HEK293T (cell line): ENCODE data around the gene POP4.

Experiments
- ELF4 ChIP-seq: fragments of 450-650 bp; IDR thresholded peaks from 2 replicates; pipeline ENCODE4 v1.6.1; 2017; ENCODE audit warnings: antibody characterized with exemption
- FOXM1 ChIP-seq: fragments of 450-650 bp; IDR thresholded peaks from 2 replicates; pipeline ENCODE4 v1.6.1; 2017; ENCODE audit warnings: mild to moderate bottlenecking, borderline replicate concordance
- SP1 ChIP-seq: fragments of 450-650 bp; IDR thresholded peaks from 2 replicates; pipeline ENCODE4 v1.6.1; 2017

DNA sequence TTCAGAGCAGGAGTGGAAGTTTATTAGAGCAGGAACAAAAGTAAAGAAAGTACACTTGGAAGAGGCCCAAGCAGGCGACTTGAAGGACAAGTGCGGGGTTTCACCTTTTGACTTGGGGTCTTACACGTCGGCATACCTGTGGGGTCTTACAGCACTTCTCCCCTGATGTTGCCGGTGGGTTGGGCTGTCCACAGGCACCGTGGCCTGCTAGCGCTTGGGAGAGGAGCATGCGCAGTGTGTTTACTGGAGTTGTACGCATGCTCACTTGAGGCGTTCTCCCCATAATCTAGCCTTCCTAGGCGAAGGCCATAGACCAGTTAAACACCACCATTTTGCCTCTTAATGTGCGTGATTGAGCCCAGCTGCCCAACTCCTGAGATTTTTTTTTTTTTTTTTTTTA, 34.1 kb downstream of the POP4 start:
- no peak for TF ChIP-seq FOXM1
- no peak for TF ChIP-seq SP1
- TF ChIP-seq ELF4: no peak
